K562 (cell line): ENCODE results near the gene CLCNKB. TPM values are rescaled to one million over a fixed set of nuclear protein-coding genes. Genes with fewer than 3 reads are reported as not detected.

ENCODE experiments used
- CTCF ChIP-seq, 3 experiments: IDR thresholded peaks in 2 of 3; conservative IDR thresholded peaks in 1 of 3; 2 replicates each; pipeline ENCODE4 v1.5.1; 2011 to 2012; ENCODE audit warnings: low read length in 3 of 3, mild to moderate bottlenecking in 3 of 3, control low read depth in 2 of 3, improper control_type of control experiment in 1 of 3, inconsistent platforms in 1 of 3, low read depth in 1 of 3, mixed read lengths in 1 of 3, moderate library complexity in 1 of 3; ENCODE audit not compliant: insufficient read depth in 2 of 3
- DACH1 ChIP-seq: fragments of 450-650 bp; IDR thresholded peaks from 2 replicates; pipeline ENCODE4 v1.6.1; 2018; ENCODE audit not compliant: partially characterized antibody
- HDAC2 ChIP-seq: fragments of 450-650 bp; IDR thresholded peaks from 2 replicates; pipeline ENCODE4 v1.6.1; 2016; ENCODE audit warnings: mild to moderate bottlenecking
- HEY1 ChIP-seq: fragments of 250-450 bp; sonication (Bioruptor Pico); IDR thresholded peaks from 2 replicates; pipeline ENCODE4 v1.5.0; 2020; ENCODE audit warnings: mild to moderate bottlenecking, moderate library complexity, borderline replicate concordance
- HNRNPL ChIP-seq: fragments of 200-400 bp; formaldehyde crosslinking; IDR thresholded peaks from 2 replicates; pipeline ENCODE4 v1.6.1; 2017; ENCODE audit warnings: low read depth, mild to moderate bottlenecking, low read length
- JUND ChIP-seq, 2 experiments: IDR thresholded peaks; 2 replicates in 1 of 2; 3 replicates in 1 of 2; pipeline ENCODE4 v1.6.1; 2011; ENCODE audit warnings: borderline replicate concordance in 2 of 2, low read depth in 2 of 2, low read length in 2 of 2, improper control_type of control experiment in 1 of 2, missing biosample characterization in 1 of 2, missing genetic modification characterization in 1 of 2, missing genetic modification reagents in 1 of 2
- KDM1A ChIP-seq, 2 experiments: fragments of 450-650 bp; IDR thresholded peaks; 2 replicates each; pipeline ENCODE4 v1.6.1; 2016; ENCODE audit warnings: mild to moderate bottlenecking in 2 of 2
- KDM4B ChIP-seq, 2 experiments: fragments of 450-650 bp in 1 of 2; sonication (generic) in 1 of 2; IDR thresholded peaks; 2 replicates each; pipeline ENCODE4 v1.6.1; 2016 to 2017; ENCODE audit warnings: borderline replicate concordance in 2 of 2, antibody characterized with exemption in 1 of 2, low read depth in 1 of 2, mild to moderate bottlenecking in 1 of 2
- L3MBTL2 ChIP-seq: fragments of 450-650 bp; IDR thresholded peaks from 2 replicates; pipeline ENCODE4 v1.6.1; 2016; ENCODE audit warnings: mild to moderate bottlenecking, moderate library complexity
- MAFG ChIP-seq: fragments of 450-650 bp; conservative IDR thresholded peaks from 2 replicates; pipeline ENCODE4 v1.6.1; 2016; ENCODE audit warnings: missing genetic modification characterization, missing compliant biosample characterization
- MAZ ChIP-seq, 2 experiments: fragments of 450-650 bp in 1 of 2; sonication (generic) in 1 of 2; formaldehyde crosslinking; IDR thresholded peaks in 1 of 2; conservative IDR thresholded peaks in 1 of 2; 2 replicates each; pipeline versions ENCODE4 v1.4.0 to v1.5.0; 2020; ENCODE audit warnings: mild to moderate bottlenecking in 1 of 2, missing genetic modification reagents in 1 of 2
- NEUROD1 ChIP-seq: fragments of 150-350 bp; IDR thresholded peaks from 2 replicates; pipeline ENCODE4 v1.6.1; 2014; ENCODE audit warnings: borderline replicate concordance, low read length, low read depth; ENCODE audit not compliant: partially characterized antibody
- SMAD1 ChIP-seq: fragments of 150-350 bp; IDR thresholded peaks from 2 replicates; pipeline ENCODE4 v1.6.1; 2014; ENCODE audit warnings: low read length, low read depth; ENCODE audit not compliant: partially characterized antibody
- TARDBP ChIP-seq: fragments of 450-650 bp; IDR thresholded peaks from 2 replicates; pipeline ENCODE4 v1.6.1; 2016
- TOE1 ChIP-seq, 2 experiments: fragments of 450-650 bp in 1 of 2; sonication (generic) in 1 of 2; formaldehyde crosslinking in 1 of 2; IDR thresholded peaks; 2 replicates each; pipeline versions ENCODE4 v1.7.1 to v1.8.0; 2016 to 2022; ENCODE audit warnings: borderline replicate concordance in 2 of 2, mild to moderate bottlenecking in 2 of 2, antibody characterized with exemption in 1 of 2, inconsistent platforms in 1 of 2, low read depth in 1 of 2, missing genetic modification reagents in 1 of 2, moderate library complexity in 1 of 2
- ZNF592 ChIP-seq: fragments of 450-650 bp; IDR thresholded peaks from 2 replicates; pipeline ENCODE4 v1.6.1; 2017; ENCODE audit warnings: antibody characterized with exemption, mild to moderate bottlenecking
- polyA plus RNA-seq, 8 experiments: library from polyadenylated mRNA; depleted of rRNA in 4 of 8; stranded (reverse) in 5 of 8; unstranded in 3 of 8; fragments of >200 nt; fragmentation: Nextera tagmentation in 2 of 8; fragmentation: Illumina TruSeq in 1 of 8; extraction: Ambion mirVana in 2 of 8; extraction: Trizol in 1 of 8; gene quantifications; 2 replicates each; pipeline versions ENCODE4 v1.2.1 to v1.2.3, GENCODE V29; 2011 to 2014; ENCODE audit warnings: inconsistent platforms in 1 of 8, missing spikeins in 1 of 8
- total RNA-seq, 7 experiments: library from RNA; depleted of rRNA in 6 of 7; stranded (reverse); fragments of >200 nt in 6 of 7; fragmentation: Illumina TruSeq in 2 of 7; extraction: Trizol in 2 of 7; gene quantifications; 2 replicates each; pipeline versions ENCODE4 v1.2.1 to v1.2.3, GENCODE V29; 2011 to 2021; ENCODE audit warnings: low replicate concordance in 1 of 7

CLCNKB gene
- total and polyA plus RNA-seq, 9 of the 15 experiments (the other 6 are each of a cell fraction or from before 2014, with no cell fraction given): 0.08 to 1.7 (median 0.64) TPM

- TF ChIP-seq ZNF592 (no peak; the same call in 1 of the 2 replicates), MAFG (tag) (no peak), SMAD1 (peak; percentile 16), KDM4B (IDR thresholded peaks at IDR 0.05; ENCODE audit: borderline replicate concordance in 2 of 2, low read depth in 1 of 2) (no peak; a peak in 1 of 4 replicates), KDM1A (IDR thresholded peaks at IDR 0.05) (no peak), TOE1 (IDR thresholded peaks at IDR 0.05; ENCODE audit: borderline replicate concordance) (peak; percentile 35; the same call in 1 of the 2 replicates), TOE1 (CRISPR knock-in tag; IDR thresholded peaks at IDR 0.05; ENCODE audit: borderline replicate concordance, low read depth) (0 out of 2 replicates have a peak, but pooled peaks have one; percentile 46), HDAC2 (0 out of 2 replicates have a peak, but pooled peaks have one; percentile 13), DACH1 (no peak), HEY1 (CRISPR knock-in tag) (no peak), L3MBTL2 (peak; percentile 29; the same call in 1 of the 2 replicates), MAZ (CRISPR knock-in tag; conservative IDR thresholded peaks at IDR 0.05 in 1 of 2, IDR thresholded peaks at IDR 0.05 in 1 of 2) (peak in 1 of 2 experiments; percentile 71; a peak in 2 of 4 replicates), CTCF (IDR thresholded peaks at IDR 0.05 in 2 of 3, conservative IDR thresholded peaks at IDR 0.05 in 1 of 3; ENCODE audit: insufficient read depth in 2 of 3, low read depth in 1 of 3, low read length in 3 of 3) (peak; percentile 96 to 99 (median 98)), TARDBP (peak; percentile 39; the same call in 1 of the 2 replicates), HNRNPL (no peak), JUND (IDR thresholded peaks at IDR 0.05; ENCODE audit: borderline replicate concordance, low read depth, low read length) (peak; percentile 25; the same call in 1 of the 2 replicates), JUND (tag; IDR thresholded peaks at IDR 0.05; ENCODE audit: borderline replicate concordance, low read depth, low read length) (no peak), NEUROD1 (peak; percentile 57)
Measured at GRCh38 chr1:16009030-16009460, 34.5 kb upstream of the CLCNKB start (continued).
